Measurements from ENCODE around the gene MYL3. TPM values are rescaled to one million over a fixed set of nuclear protein-coding genes. Genes with fewer than 3 reads are reported as not detected.
"Not testable (repeated sequence)": the region's sequence is repeated elsewhere in the genome, so short reads cannot be mapped to it uniquely, and the experiment has no call there.

Gene MYL3
- total and polyA plus RNA-seq, 2 donors = 4.0 to 19.8 TPM

DNA sequence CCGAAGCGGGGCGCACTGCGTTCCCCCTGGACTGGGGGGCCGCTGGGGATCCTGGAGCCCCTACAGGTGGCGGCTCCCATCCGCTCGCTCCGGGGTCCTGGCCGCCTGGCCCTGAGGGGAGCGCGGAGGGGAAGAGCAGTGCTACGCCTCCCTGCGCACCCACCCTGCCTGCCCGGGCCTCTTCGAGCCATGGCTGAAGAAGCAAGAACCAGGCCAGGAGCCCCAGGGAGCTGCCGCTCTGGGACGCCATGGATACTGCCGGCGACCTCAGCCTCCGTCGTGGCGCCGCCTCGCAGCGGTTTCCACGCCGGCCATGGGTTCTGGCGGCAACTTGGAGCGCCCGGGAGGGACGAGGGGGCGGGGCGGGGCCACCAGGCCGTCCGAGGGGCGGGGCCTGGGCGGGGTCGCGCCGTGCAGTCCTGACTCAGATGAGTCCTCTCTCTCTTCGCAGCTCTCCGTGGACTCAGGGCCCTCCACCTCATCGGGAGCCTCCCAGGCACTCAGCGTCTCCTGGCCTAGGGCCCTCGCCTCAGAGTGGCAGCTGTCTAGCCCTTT is 50.9 kb downstream of the MYL3 start:
- no peaks in the 10 kb centered on the region for H3K36me3 ChIP-seq (ENCODE audit: insufficient read depth)
- no peaks in the 10 kb centered on the region for H3K4me1 ChIP-seq (ENCODE audit: insufficient read depth)
- 3% methylated on average over 46 of the region's 46 CpGs for WGBS
- H3K27ac ChIP-seq (ENCODE audit: low read depth) = no peak overlapping the region
- DNase-seq (ENCODE audit: extremely low spot score) = no peak
- peak overlapping the region; percentile 40 for H3K4me3 ChIP-seq (ENCODE audit: low read depth, low read length)

DNA sequence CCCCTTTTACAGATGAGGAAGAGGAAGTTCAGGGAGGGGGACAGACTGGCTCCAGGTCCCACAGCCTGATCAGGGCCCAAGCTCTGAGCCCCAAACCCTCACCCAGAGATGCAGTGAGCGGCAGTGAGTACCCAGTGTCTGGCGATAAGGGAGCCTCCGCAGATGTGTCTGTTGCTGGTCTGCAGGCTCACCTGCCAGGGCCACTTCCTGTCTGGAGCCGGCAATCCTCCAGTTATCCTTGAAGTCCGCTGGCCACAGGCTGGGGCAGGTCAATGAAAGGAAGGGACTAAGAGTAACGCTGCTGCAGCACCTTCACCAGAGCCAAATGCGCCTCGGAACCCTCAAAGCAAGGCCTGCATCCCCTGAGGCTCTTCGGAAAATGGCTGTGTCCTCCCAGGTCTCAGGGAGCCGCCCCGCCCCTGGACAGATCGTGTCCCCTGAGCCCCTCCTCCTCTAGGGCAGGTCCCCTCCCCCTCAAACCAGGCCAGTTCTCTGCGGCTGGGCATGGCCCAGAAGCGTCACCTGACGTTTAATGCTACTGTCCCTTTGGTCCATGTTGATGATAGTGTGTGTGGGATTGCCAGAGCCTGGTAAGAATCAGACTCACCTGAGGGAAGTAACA is 51.5 kb downstream of the MYL3 start:
- Histone ChIP-seq H3K27ac (ENCODE audit: low read depth) (no peak overlapping the region), H3K4me3 (ENCODE audit: low read depth, low read length) (no peak overlapping the region), H3K4me1 (ENCODE audit: insufficient read depth) (no peaks in the 10 kb centered on the region), H3K36me3 (ENCODE audit: insufficient read depth) (no peaks in the 10 kb centered on the region)
- DNase-seq (ENCODE audit: extremely low spot score) = no peak
- 44% methylated on average over 15 of the region's 15 CpGs for WGBS

DNA sequence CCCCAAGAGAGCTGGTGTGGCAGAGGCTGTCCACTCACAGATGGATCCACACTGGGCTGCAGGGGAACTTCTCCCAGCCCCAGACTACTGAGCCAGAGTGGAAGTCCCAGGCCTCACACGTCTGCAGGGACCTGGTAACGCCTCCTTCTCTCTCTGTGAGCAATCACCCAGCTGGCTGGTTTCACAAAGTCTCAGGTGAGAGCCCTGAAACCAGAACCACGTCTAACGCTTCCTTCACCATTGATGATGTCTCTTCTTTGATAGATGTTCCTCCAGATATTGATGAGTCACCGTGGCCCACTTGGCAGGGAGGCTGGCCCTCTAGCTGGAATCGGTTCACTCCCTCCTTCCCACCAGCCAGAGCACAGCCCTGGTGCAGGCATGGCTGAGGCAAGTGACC is 54.5 kb downstream of the MYL3 start:
- DNase-seq (ENCODE audit: extremely low spot score); H3K27ac ChIP-seq (ENCODE audit: low read depth); H3K4me1 ChIP-seq (ENCODE audit: insufficient read depth); H3K36me3 ChIP-seq (ENCODE audit: insufficient read depth); H3K4me3 ChIP-seq (ENCODE audit: low read depth, low read length): not testable (repeated sequence)
- WGBS = 74% methylated on average over 6 of the region's 6 CpGs

Other genes with a start within 250 kb of the MYL3 start
- 10.4 TPM for gene ALS2CL, start 169.8 kb downstream of the MYL3 start, total RNA-seq
- gene ALS2CL, start 169.8 kb downstream of the MYL3 start, polyA plus RNA-seq = 10.6 TPM
- 0.26 TPM for gene TMIE, start 162.1 kb downstream of the MYL3 start, total RNA-seq
- gene TMIE, start 162.1 kb downstream of the MYL3 start, polyA plus RNA-seq = 1.0 TPM
- gene PRSS50, start 145.6 kb downstream of the MYL3 start, total RNA-seq = 0.26 TPM
- gene PRSS50, start 145.6 kb downstream of the MYL3 start, polyA plus RNA-seq = 0.10 TPM
- gene PTH1R, start 14.3 kb upstream of the MYL3 start, total RNA-seq = 11.5 TPM
- gene PTH1R, start 14.3 kb upstream of the MYL3 start, polyA plus RNA-seq = 26.4 TPM
- gene CCDC12, start 113.3 kb upstream of the MYL3 start, total RNA-seq = 17.6 TPM
- gene CCDC12, start 113.3 kb upstream of the MYL3 start, polyA plus RNA-seq = 60.7 TPM
- gene NBEAL2, start 116.2 kb upstream of the MYL3 start, total RNA-seq = 13.1 TPM
- 26.5 TPM for gene NBEAL2, start 116.2 kb upstream of the MYL3 start, polyA plus RNA-seq